Measurements from ENCODE around the gene TOB2. TPM values are rescaled to one million over a fixed set of nuclear protein-coding genes. Genes with fewer than 3 reads are reported as not detected.
"Not testable (repeated sequence)": the region's sequence is repeated elsewhere in the genome, so short reads cannot be mapped to it uniquely, and the experiment has no call there.

The TOB2 gene
- total and polyA plus RNA-seq, 9 donors: 23.1 to 45.5 (median 37.6) TPM

DNA sequence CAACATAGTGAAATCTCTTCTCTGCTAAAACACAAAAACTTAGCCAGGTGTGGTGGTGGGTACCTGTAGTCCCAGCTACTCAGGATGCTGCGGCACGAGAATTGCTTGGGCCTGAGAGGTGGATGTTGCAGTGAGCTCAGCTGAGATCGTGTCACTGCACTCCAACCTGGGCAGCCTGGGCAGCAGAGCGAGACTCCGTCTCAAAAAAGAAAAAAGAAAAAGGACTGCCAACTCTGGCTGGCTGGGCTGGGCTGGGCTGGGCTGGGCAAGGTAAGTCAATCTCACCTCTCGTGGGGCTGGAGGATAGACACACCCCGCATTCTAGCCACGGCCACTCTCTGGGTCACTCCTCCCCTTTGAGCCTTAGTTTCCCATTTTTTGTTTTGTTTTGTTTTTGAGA, 37.9 kb downstream of the TOB2 start:
- no peak overlapping the region for H3K27ac ChIP-seq (ENCODE audit: low read length)
- no peaks in the 10 kb centered on the region for H3K9me3 ChIP-seq (replicated peaks; ENCODE audit: control insufficient read depth, low read depth, low read length)
- WGBS (ENCODE audit: insufficient coverage): 91% methylated on average over 7 of the region's 8 CpGs
- H3K4me1 ChIP-seq (ENCODE audit: control insufficient read depth, insufficient read depth, low read length): peaks cover 20% of the 10 kb centered on the region
- H3K4me3 ChIP-seq (ENCODE audit: low read length): no peak overlapping the region
- no peaks in the 10 kb centered on the region for H3K36me3 ChIP-seq (ENCODE audit: control insufficient read depth, insufficient read depth, low read length)
- H3K27me3 ChIP-seq (ENCODE audit: control insufficient read depth, insufficient read depth, low read length): no peaks in the 10 kb centered on the region
- DNase-seq: no peak

- Histone ChIP-seq H3K27ac (ENCODE audit: low read length) (no peak overlapping the region), H3K36me3 (ENCODE audit: control insufficient read depth, insufficient read depth, low read length) (no peaks in the 10 kb centered on the region), H3K27me3 (ENCODE audit: control insufficient read depth, insufficient read depth, low read length) (no peaks in the 10 kb centered on the region), H3K4me1 (ENCODE audit: control insufficient read depth, insufficient read depth, low read length) (peaks cover 24% of the 10 kb centered on the region), H3K4me3 (ENCODE audit: low read length) (no peak overlapping the region), H3K9me3 (replicated peaks; ENCODE audit: control insufficient read depth, low read depth, low read length) (no peaks in the 10 kb centered on the region)
- 83% methylated on average over 1 of the region's 3 CpGs for WGBS (ENCODE audit: insufficient coverage)
- DNase-seq: no peak
Observed at GRCh38 chr22:41407433-41407832, 39.2 kb downstream of the TOB2 start.

DNA sequence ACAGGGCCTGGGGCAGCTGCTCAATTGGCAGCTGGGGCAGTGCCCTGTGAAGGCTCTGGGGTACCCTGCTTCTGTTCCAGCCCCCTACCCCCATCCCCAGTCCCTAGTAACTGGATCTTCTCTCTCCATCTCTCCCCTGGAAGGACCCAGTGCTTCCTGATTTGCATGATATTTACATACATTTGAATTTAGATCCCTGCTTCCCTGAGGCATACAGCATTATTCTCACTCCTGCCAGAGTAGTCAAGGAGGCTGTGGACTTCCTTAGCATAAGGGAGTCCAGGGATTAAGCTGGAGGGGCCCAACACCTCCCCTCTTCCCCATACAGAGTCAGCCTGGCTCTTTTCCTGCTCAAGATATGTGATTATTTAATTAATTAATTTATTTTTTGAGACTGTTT, 40.2 kb downstream of the TOB2 start:
- Histone ChIP-seq H3K36me3 (ENCODE audit: control insufficient read depth, insufficient read depth, low read length) (no peaks in the 10 kb centered on the region), H3K27me3 (ENCODE audit: control insufficient read depth, insufficient read depth, low read length) (no peaks in the 10 kb centered on the region), H3K4me1 (ENCODE audit: control insufficient read depth, insufficient read depth, low read length) (peaks cover 28% of the 10 kb centered on the region), H3K27ac (ENCODE audit: low read length) (no peak overlapping the region), H3K4me3 (ENCODE audit: low read length) (no peak overlapping the region), H3K9me3 (replicated peaks; ENCODE audit: control insufficient read depth, low read depth, low read length) (no peaks in the 10 kb centered on the region)
- DNase-seq: no peak

- Histone ChIP-seq H3K4me1 (ENCODE audit: control insufficient read depth, insufficient read depth, low read length) (peaks cover 30% of the 10 kb centered on the region), H3K9me3 (replicated peaks; ENCODE audit: control insufficient read depth, low read depth, low read length) (no peaks in the 10 kb centered on the region), H3K27ac (ENCODE audit: low read length) (no peak overlapping the region), H3K4me3 (ENCODE audit: low read length) (no peak overlapping the region), H3K27me3 (ENCODE audit: control insufficient read depth, insufficient read depth, low read length) (no peaks in the 10 kb centered on the region), H3K36me3 (ENCODE audit: control insufficient read depth, insufficient read depth, low read length) (no peaks in the 10 kb centered on the region)
- 100% methylated on average over 1 of the region's 8 CpGs for WGBS (ENCODE audit: insufficient coverage)
- no peak for DNase-seq
Observed at GRCh38 chr22:41405588-41405987, 41.0 kb downstream of the TOB2 start.

DNA sequence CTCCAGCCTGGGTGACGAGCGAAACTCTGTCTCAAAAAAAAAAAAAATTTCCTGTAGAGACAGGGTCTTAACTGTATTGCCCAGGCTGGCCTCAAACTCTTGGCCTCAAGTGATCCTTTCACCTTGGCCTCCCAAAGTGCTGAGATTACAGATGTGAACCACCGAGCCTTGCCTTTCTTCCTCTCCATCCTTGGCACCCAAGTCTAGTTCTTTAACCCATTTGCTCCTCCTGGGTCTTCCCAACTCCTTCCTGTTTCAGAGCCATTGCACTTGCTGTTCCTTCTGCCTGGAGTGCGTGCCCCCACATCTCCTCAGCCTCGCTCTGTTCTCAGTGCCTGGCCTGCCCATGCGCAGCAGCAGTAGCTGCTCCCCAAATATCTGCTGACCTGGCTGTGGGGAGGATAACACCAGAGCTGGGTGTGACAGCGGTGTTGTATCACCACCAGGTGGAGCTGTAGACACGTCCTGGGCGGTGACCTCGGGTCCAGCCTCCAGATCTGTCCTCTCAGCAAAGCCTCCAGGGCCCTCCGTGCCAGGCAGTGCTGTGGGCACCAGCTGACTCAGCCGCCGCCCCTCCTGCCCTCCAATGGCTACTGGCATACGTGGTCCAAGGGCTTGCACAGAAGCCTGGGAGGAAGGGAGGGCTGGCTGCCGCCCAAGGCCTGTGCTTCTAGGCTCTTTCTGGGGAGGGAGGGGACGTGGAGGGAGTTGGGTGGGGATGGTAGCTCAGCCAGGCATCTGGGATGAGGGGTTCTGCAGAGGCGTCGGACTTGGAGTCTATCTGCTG, 42.9 kb downstream of the TOB2 start:
- WGBS (ENCODE audit: insufficient coverage): 25% methylated on average over 10 of the region's 18 CpGs
- H3K27ac ChIP-seq (ENCODE audit: low read length): no peak overlapping the region
- H3K27me3 ChIP-seq (ENCODE audit: control insufficient read depth, insufficient read depth, low read length): no peaks in the 10 kb centered on the region

GRCh38 chr22:41402851-41403250, 43.8 kb downstream of the TOB2 start:
- H3K27ac ChIP-seq (ENCODE audit: low read length): peak overlapping the region; percentile 83
- H3K36me3 ChIP-seq (ENCODE audit: control insufficient read depth, insufficient read depth, low read length): peaks cover 14% of the 10 kb centered on the region
- not testable (repeated sequence) for H3K4me3 ChIP-seq (ENCODE audit: low read length); H3K9me3 ChIP-seq (replicated peaks; ENCODE audit: control insufficient read depth, low read depth, low read length); DNase-seq; H3K27me3 ChIP-seq (ENCODE audit: control insufficient read depth, insufficient read depth, low read length)
- H3K4me1 ChIP-seq (ENCODE audit: control insufficient read depth, insufficient read depth, low read length): peaks cover 30% of the 10 kb centered on the region
- 91% methylated on average over 14 of the region's 14 CpGs for WGBS (ENCODE audit: insufficient coverage)

More for the DNA sequence above, 42.9 kb downstream of the TOB2 start:
- peak; percentile 89 for DNase-seq
- Histone ChIP-seq H3K36me3 (ENCODE audit: control insufficient read depth, insufficient read depth, low read length) (peaks cover 6% of the 10 kb centered on the region), H3K4me1 (ENCODE audit: control insufficient read depth, insufficient read depth, low read length) (peaks cover 30% of the 10 kb centered on the region), H3K4me3 (ENCODE audit: low read length) (no peak overlapping the region), H3K9me3 (replicated peaks; ENCODE audit: control insufficient read depth, low read depth, low read length) (no peaks in the 10 kb centered on the region)

DNA sequence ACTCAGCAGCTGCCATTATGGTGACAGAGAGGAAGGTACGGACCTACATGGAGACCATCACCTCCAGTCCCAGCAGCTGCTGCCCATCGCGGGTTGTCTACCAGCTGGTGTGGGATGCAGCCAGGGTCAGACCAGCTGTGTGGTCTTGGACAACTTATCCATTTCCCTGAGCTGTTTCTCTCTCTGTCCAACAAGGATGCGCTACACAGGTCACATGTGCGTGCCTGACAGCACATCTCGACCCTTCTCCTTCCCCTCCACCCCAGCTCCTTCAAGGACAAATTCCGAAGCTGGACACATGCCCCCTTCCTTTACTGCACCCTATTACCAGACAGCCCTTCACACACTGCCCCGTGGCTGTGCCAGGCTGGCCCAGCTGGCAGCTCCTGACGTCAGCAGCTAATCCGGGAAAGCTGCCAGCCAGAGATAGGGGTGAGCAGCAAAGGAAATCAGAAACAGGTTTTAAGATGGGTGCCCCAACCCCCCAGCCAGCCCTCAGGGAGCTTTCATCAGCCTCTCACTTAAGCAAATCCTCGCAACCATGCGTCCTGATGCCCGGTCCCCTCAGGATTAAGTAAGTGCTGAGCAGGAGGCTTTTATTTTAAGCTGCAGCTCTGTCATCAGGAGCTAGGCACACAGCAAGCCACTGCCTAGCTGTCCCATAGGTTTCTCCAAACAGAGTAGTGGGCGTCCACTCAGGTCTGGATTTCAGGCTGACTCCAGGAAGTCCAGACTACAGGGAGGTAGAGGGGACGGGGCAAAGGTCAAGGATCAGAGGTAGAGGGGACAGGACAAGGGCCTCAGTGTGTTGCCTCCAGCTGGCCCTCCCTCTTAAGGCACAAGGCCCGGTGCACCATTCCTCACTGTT, 44.6 kb downstream of the TOB2 start:
- peak overlapping the region; percentile 83 for H3K27ac ChIP-seq (ENCODE audit: low read length)
- no peaks in the 10 kb centered on the region for H3K9me3 ChIP-seq (replicated peaks; ENCODE audit: control insufficient read depth, low read depth, low read length)
- peaks cover 30% of the 10 kb centered on the region for H3K4me1 ChIP-seq (ENCODE audit: control insufficient read depth, insufficient read depth, low read length)
- H3K27me3 ChIP-seq (ENCODE audit: control insufficient read depth, insufficient read depth, low read length): no peaks in the 10 kb centered on the region
- DNase-seq: peak; percentile 74
- H3K36me3 ChIP-seq (ENCODE audit: control insufficient read depth, insufficient read depth, low read length): peaks cover 22% of the 10 kb centered on the region
- WGBS (ENCODE audit: insufficient coverage): 55% methylated on average over 9 of the region's 16 CpGs
- H3K4me3 ChIP-seq (ENCODE audit: low read length): no peak overlapping the region

DNA sequence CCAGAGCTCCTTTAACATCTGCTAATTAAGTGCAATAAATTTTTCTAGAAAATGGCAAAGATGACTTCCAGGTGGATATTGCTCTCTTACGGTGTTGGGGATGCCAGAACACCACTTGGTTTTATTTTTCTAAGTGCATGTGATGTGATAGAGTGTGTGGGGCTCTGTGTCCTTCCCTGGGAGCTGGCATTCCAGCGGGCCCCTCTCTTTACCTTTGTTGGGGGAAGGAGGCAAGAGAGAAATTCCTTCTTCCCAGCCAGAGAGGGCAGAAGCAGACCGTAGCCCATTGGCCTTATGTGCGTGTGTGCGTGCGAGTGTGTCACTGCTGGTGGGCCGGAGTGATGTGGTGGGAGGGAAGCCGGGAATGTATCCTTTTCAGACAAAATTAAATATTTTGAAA, 47.7 kb downstream of the TOB2 start:
- peaks cover 53% of the 10 kb centered on the region for H3K36me3 ChIP-seq (ENCODE audit: control insufficient read depth, insufficient read depth, low read length)
- no peak overlapping the region for H3K27ac ChIP-seq (ENCODE audit: low read length)
- H3K27me3 ChIP-seq (ENCODE audit: control insufficient read depth, insufficient read depth, low read length): no peaks in the 10 kb centered on the region
- WGBS (ENCODE audit: insufficient coverage): 39% methylated on average over 2 of the region's 8 CpGs
- DNase-seq: no peak
- H3K4me3 ChIP-seq (ENCODE audit: low read length): no peak overlapping the region
- peaks cover 28% of the 10 kb centered on the region for H3K4me1 ChIP-seq (ENCODE audit: control insufficient read depth, insufficient read depth, low read length)
- no peaks in the 10 kb centered on the region for H3K9me3 ChIP-seq (replicated peaks; ENCODE audit: control insufficient read depth, low read depth, low read length)

- 80% methylated on average over 12 of the region's 19 CpGs for WGBS (ENCODE audit: insufficient coverage)
- Histone ChIP-seq H3K36me3 (ENCODE audit: control insufficient read depth, insufficient read depth, low read length) (peaks cover 55% of the 10 kb centered on the region), H3K27ac (ENCODE audit: low read length) (no peak overlapping the region), H3K9me3 (replicated peaks; ENCODE audit: control insufficient read depth, low read depth, low read length) (no peaks in the 10 kb centered on the region), H3K4me1 (ENCODE audit: control insufficient read depth, insufficient read depth, low read length) (peaks cover 23% of the 10 kb centered on the region), H3K27me3 (ENCODE audit: control insufficient read depth, insufficient read depth, low read length) (no peaks in the 10 kb centered on the region), H3K4me3 (ENCODE audit: low read length) (no peak overlapping the region)
- DNase-seq: no peak
Observed at GRCh38 chr22:41397143-41397811, 49.3 kb downstream of the TOB2 start.

All from muscle of leg (tissue), 11 donors.